Mesenchymal stem cell (in vitro differentiated cells and primary cell): ENCODE measurements around the gene ACSF3.

Experiments used
- DNase-seq: peaks from one replicate; pipeline ENCODE4 v3.0.0-alpha.2; 2013
- H2AFZ ChIP-seq: one replicate; pipeline ENCODE4 v1.6.1; 2013; ENCODE audit warnings: low read depth, mild to moderate bottlenecking, control low read depth, inconsistent platforms, low read length, moderate library complexity
- H2AK5ac ChIP-seq: 2 replicates; pipeline ENCODE4 v1.6.1; 2013; ENCODE audit warnings: low read length, moderate library complexity, mild to moderate bottlenecking, inconsistent platforms; ENCODE audit not compliant: severe bottlenecking
- H2BK120ac ChIP-seq: one replicate; pipeline ENCODE4 v1.6.1; 2013; ENCODE audit warnings: low read depth, mild to moderate bottlenecking, inconsistent platforms, low read length, moderate library complexity
- H2BK12ac ChIP-seq, 2 experiments: one replicate each; pipeline ENCODE4 v1.6.1; 2013; ENCODE audit warnings: inconsistent platforms in 2 of 2, low read length in 2 of 2, mild to moderate bottlenecking in 2 of 2, moderate library complexity in 2 of 2, control low read depth in 1 of 2
- H2BK15ac ChIP-seq: one replicate; pipeline ENCODE4 v1.6.1; 2013; ENCODE audit warnings: mild to moderate bottlenecking, low read depth, inconsistent platforms; ENCODE audit not compliant: poor library complexity, severe bottlenecking
- H2BK5ac ChIP-seq: 2 replicates; pipeline ENCODE4 v1.6.1; 2013; ENCODE audit warnings: low read depth, mild to moderate bottlenecking, low read length, control low read depth, inconsistent platforms; ENCODE audit not compliant: poor library complexity, severe bottlenecking
- H3K14ac ChIP-seq, 2 experiments: one replicate each; pipeline ENCODE4 v1.6.1; 2013; ENCODE audit warnings: inconsistent platforms in 2 of 2, low read length in 2 of 2, control low read depth in 1 of 2, mild to moderate bottlenecking in 1 of 2, moderate library complexity in 1 of 2
- H3K18ac ChIP-seq, 2 experiments: one replicate each; pipeline ENCODE4 v1.6.1; 2013; ENCODE audit warnings: inconsistent platforms in 2 of 2, low read length in 2 of 2, control low read depth in 1 of 2, low read depth in 1 of 2, mild to moderate bottlenecking in 1 of 2
- H3K23ac ChIP-seq, 2 experiments: one replicate each; pipeline ENCODE4 v1.6.1; 2013; ENCODE audit warnings: inconsistent platforms in 2 of 2, low read length in 2 of 2, mild to moderate bottlenecking in 2 of 2, moderate library complexity in 2 of 2, control low read depth in 1 of 2
- H3K27ac ChIP-seq: 2 replicates; pipeline ENCODE4 v1.5.1; 2013; ENCODE audit warnings: mild to moderate bottlenecking, moderate library complexity, low read length, control low read depth, inconsistent platforms; ENCODE audit not compliant: poor library complexity, severe bottlenecking
- H3K27me3 ChIP-seq, 2 experiments: 2 replicates each; pipeline versions ENCODE4 v1.6.1 to v1.7.0; 2013; ENCODE audit warnings: low read length in 2 of 2, mild to moderate bottlenecking in 2 of 2, moderate library complexity in 2 of 2, control low read depth in 1 of 2, inconsistent platforms in 1 of 2; ENCODE audit not compliant: control insufficient read depth in 1 of 2, insufficient read depth in 1 of 2
- H3K36me3 ChIP-seq, 2 experiments: 2 replicates each; pipeline versions ENCODE4 v1.6.1 to v1.7.0; 2013; ENCODE audit warnings: low read length in 2 of 2, control low read depth in 1 of 2, inconsistent platforms in 1 of 2, low read depth in 1 of 2, mild to moderate bottlenecking in 1 of 2; ENCODE audit not compliant: insufficient read depth in 2 of 2, control insufficient read depth in 1 of 2
- H3K4ac ChIP-seq, 2 experiments: one replicate each; pipeline ENCODE4 v1.6.1; 2013; ENCODE audit warnings: inconsistent platforms in 2 of 2, low read length in 2 of 2, mild to moderate bottlenecking in 2 of 2, moderate library complexity in 2 of 2, control low read depth in 1 of 2, low read depth in 1 of 2
- H3K4me1 ChIP-seq: 2 replicates; pipeline ENCODE4 v1.6.1; 2013; ENCODE audit warnings: low read depth, low read length, control low read depth; ENCODE audit not compliant: control insufficient read depth, insufficient read depth
- H3K4me2 ChIP-seq: 2 replicates; pipeline ENCODE4 v1.6.1; 2013; ENCODE audit warnings: low read length, mild to moderate bottlenecking, inconsistent platforms; ENCODE audit not compliant: poor library complexity, severe bottlenecking
- H3K4me3 ChIP-seq, 2 experiments: 2 replicates each; pipeline versions ENCODE4 v1.5.1 to v1.7.0; 2013; ENCODE audit warnings: low read length in 2 of 2, mild to moderate bottlenecking in 2 of 2, control low read depth in 1 of 2, low read depth in 1 of 2; ENCODE audit not compliant: insufficient read depth in 1 of 2
- H3K79me1 ChIP-seq: replicated peaks from 2 replicates; pipeline ENCODE4 v1.6.1; 2013; ENCODE audit warnings: mild to moderate bottlenecking, control low read depth, low read length, inconsistent platforms; ENCODE audit not compliant: poor library complexity, severe bottlenecking
- H3K9ac ChIP-seq: 2 replicates; pipeline ENCODE4 v1.7.0; 2013; ENCODE audit warnings: mild to moderate bottlenecking, low read length, moderate library complexity
- H3K9me3 ChIP-seq: 2 replicates; pipeline ENCODE4 v1.7.0; 2013; ENCODE audit warnings: mild to moderate bottlenecking, low read length; ENCODE audit not compliant: control insufficient read depth
- H4K8ac ChIP-seq: one replicate; pipeline ENCODE4 v1.6.1; 2013; ENCODE audit warnings: inconsistent platforms, mild to moderate bottlenecking, low read length, moderate library complexity
- H4K91ac ChIP-seq: one replicate; pipeline ENCODE4 v1.6.1; 2013; ENCODE audit warnings: mild to moderate bottlenecking, low read length, inconsistent platforms
- WGBS: methylation state at CpG from one replicate; pipeline ENCODE4 v1.1.7; 2013; ENCODE audit warnings: mixed read lengths; 5-methylcytosine and 5-hydroxymethylcytosine counted together

Gene ACSF3

DNA sequence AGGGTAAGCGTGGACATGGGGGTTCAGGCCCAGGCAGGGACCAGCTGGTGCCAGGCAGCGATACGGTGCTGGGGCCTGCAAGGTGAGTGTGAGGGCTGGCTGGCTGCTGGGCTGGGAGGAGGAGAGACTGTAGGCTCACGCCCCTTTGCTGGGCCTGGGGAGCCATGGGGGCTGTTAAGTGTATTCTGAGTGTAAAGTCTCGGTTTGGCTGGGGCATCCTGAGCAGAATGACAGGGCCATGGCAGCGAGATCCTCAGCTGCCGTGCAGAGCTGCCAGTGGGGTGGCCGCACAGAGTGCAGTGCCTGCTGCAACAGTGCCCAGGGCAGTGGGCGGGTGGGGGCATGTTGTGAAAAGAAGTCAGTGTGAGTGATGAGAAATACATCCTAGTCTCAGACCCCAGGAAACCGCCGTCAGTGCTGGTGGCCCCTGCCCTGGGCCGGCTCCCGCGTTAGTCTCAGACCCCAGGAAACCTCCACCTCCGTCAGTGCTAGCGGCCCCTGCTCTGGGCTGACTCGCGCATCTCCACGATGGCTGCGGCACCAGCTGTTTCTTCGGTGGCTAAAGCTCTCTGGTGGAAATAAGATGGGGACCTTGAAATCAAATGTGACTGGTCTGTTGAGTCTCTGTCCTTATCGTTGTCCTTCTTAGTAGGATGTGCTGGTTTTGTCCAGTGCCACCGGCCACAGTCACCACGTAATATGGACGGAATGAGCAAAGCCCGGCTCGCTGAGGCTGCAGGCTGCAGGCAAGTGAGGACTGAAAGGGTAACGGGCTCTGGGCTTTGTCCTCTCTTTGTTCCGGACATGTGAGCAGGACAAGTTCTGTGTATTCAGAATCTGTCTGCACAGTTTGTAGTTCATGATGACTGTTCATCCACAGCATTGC, 22.9 kb downstream of the ACSF3 start:
- Histone ChIP-seq H4K8ac (no peak overlapping the region), H3K9me3 (no peaks in the 10 kb centered on the region), H3K18ac (no peak overlapping the region), H3K79me1 (peaks cover 22% of the 10 kb centered on the region), H2AFZ (no peak overlapping the region), H3K14ac (no peak overlapping the region), H3K4me2 (no peak overlapping the region), H2BK5ac (no peak overlapping the region), H3K27ac (no peak overlapping the region), H3K23ac (no peak overlapping the region), H2BK12ac (no peak overlapping the region), H3K4me1 (peaks cover 18% of the 10 kb centered on the region), H3K9ac (no peak overlapping the region), H2BK120ac (no peak overlapping the region), H3K4ac (no peak overlapping the region), H3K36me3 (peaks cover 76 to 87% of the 10 kb centered on the region in 2 experiments), H2AK5ac (no peak overlapping the region), H2BK15ac (no peak overlapping the region), H4K91ac (no peak overlapping the region), H3K4me3 (peak overlapping the region in 1 of 2 experiments; percentile 1), H3K27me3 (no peaks in the 10 kb centered on the region)
- no peak for DNase-seq
- 93% methylated on average over 29 of the region's 29 CpGs for WGBS

- peaks cover 22% of the 10 kb centered on the region for H3K79me1 ChIP-seq
- no peak overlapping the region for H3K14ac ChIP-seq
- H3K27ac ChIP-seq: no peak overlapping the region
- no peak overlapping the region for H2AK5ac ChIP-seq
- no peak overlapping the region for H2AFZ ChIP-seq
- no peak overlapping the region for H3K4me2 ChIP-seq
- H3K18ac ChIP-seq: no peak overlapping the region
- H4K8ac ChIP-seq: no peak overlapping the region
- peak overlapping the region; percentile 30 for H2BK15ac ChIP-seq
- peaks cover 19% of the 10 kb centered on the region for H3K4me1 ChIP-seq
- H3K9me3 ChIP-seq: no peaks in the 10 kb centered on the region
- no peak overlapping the region for H3K4ac ChIP-seq
- H4K91ac ChIP-seq: no peak overlapping the region
- WGBS: 97% methylated on average over 27 of the region's 27 CpGs
- H2BK5ac ChIP-seq: no peak overlapping the region
- H3K36me3 ChIP-seq: peaks cover 70 to 90% of the 10 kb centered on the region in 2 experiments
- no peak overlapping the region for H3K4me3 ChIP-seq
- H2BK120ac ChIP-seq: no peak overlapping the region
- no peak overlapping the region for H3K9ac ChIP-seq
- no peak overlapping the region for H2BK12ac ChIP-seq
- DNase-seq: no peak
- no peak overlapping the region for H3K23ac ChIP-seq
- H3K27me3 ChIP-seq: no peaks in the 10 kb centered on the region
Observed at GRCh38 chr16:89117227-89117974, 23.7 kb downstream of the ACSF3 start.

GRCh38 chr16:89117975-89118289, 24.3 kb downstream of the ACSF3 start:
- peaks cover 19% of the 10 kb centered on the region for H3K4me1 ChIP-seq
- no peak overlapping the region for H2AK5ac ChIP-seq
- H2BK120ac ChIP-seq: no peak overlapping the region
- no peak overlapping the region for H3K23ac ChIP-seq
- no peak overlapping the region for H3K9ac ChIP-seq
- no peak overlapping the region for H3K4ac ChIP-seq
- H3K4me2 ChIP-seq: no peak overlapping the region
- no peak overlapping the region for H3K18ac ChIP-seq
- no peak overlapping the region for H2AFZ ChIP-seq
- H3K27me3 ChIP-seq: no peaks in the 10 kb centered on the region
- H3K27ac ChIP-seq: no peak overlapping the region
- H2BK12ac ChIP-seq: no peak overlapping the region
- 88% methylated on average over 17 of the region's 19 CpGs for WGBS
- peaks cover 65 to 90% of the 10 kb centered on the region in 2 experiments for H3K36me3 ChIP-seq
- H2BK5ac ChIP-seq: no peak overlapping the region
- no peak overlapping the region for H2BK15ac ChIP-seq
- H4K91ac ChIP-seq: no peak overlapping the region
- DNase-seq: no peak
- H3K4me3 ChIP-seq: no peak overlapping the region
- H3K9me3 ChIP-seq: no peaks in the 10 kb centered on the region
- no peak overlapping the region for H3K14ac ChIP-seq
- H3K79me1 ChIP-seq: peaks cover 19% of the 10 kb centered on the region
- H4K8ac ChIP-seq: no peak overlapping the region
